AG20443 (cell line): ENCODE results near the gene ZNF549.
A peak's percentile ranks its signal among the peaks of the same experiment; 100 is the strongest.

Source experiments
- DNase-seq: peaks from one replicate; pipeline ENCODE4 v3.0.0; 2012; ENCODE audit warnings: low spot score, mixed read lengths

Gene ZNF549

DNA sequence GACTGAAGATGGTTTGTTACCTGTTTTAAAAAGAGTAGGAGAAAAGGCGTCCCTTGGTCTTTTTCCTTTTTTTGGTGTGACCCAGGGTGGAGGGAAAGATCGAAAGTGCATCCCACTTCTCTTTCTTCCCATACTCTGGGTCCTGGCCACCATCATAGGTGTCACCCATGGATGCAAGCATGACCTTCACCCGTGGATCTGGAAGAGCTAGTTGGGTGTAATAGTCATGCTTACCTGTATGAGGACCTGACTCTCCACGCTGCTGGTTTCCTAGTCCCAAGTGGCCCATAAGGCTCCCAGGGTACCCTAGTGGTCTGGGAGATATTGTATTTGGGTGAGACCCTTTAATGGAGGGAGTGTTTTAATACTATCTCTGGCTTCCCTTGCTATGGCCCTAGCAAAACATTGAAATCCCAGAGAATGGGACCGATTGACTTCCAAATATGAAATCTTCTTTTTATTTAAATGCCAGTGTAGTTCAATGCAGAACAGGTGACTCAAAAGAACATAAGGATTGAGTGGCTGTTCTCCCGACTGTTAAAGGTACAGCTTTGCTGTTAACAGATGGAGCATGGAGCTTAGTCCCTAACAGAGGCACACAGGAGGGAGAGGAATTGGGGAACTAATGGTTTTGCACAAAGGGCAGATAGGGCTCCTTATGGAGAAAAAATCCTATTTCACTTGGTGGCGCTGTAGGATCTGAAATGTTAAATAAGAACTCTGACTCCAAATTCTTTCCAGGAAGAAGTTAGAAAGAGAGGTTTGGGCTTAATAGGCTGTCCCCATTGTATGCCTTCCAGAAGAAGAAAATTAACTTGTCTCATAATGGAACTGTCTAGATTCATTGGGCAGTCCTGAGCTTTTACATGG is 39.5 kb downstream of the ZNF549 start:
- no peak for DNase-seq

- DNase-seq: no peak
These were observed 43.6 kb downstream of the ZNF549 start for GRCh38 chr19:57570707-57571106.

DNA sequence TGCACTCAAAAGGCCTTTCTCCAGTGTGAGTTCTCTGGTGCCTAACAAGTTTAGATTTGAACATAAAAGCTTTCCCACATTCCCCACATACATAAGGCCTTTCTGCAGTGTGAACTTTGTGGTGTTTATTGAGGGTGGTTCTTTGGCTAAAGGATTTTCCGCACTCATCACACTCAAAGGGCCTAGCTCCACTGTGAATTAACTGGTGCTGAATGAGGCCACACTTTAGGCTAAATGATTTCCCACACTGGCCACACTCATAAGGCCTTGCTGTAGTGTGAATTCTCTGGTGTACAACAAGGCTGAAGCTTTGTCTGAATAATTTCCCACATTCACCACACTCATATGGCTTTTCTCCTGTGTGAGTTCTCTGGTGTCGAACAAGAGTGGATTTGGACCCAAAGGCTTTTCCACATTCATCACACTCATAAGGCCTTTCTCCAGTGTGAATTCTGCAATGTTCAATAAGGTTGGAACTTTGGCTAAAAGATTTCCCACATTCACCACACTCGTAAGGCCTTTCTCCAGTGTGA is 45.3 kb downstream of the ZNF549 start:
- no peak for DNase-seq

DNA sequence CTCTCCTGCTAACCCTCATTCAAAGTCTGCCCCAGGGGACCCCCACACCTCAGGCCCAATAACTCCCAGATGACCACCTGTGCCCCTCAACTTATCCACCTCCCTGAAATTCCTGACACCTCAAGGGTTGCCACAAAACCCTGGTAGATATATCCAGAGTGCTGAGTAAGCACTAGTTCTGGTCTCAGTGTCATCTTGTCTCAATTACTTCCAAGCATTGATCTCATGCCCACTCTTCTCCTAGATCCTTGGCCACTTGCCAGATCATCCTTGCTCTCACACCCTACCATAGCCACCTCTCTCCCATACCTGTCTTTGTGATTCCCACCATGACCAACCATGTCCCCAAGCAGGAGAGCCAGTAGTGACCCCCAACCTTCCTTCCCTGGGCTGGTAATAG is 49.5 kb downstream of the ZNF549 start:
- no peak for DNase-seq

GRCh38 chr19:57578487-57579205 is 51.5 kb downstream of the ZNF549 start, which contains the start of gene ZNF416:
Gene ZNF416 (minus strand): TSS chr19:57578911. CDS start chr19:57578704, 207 bp downstream.
- peak; percentile 98 for DNase-seq

DNA sequence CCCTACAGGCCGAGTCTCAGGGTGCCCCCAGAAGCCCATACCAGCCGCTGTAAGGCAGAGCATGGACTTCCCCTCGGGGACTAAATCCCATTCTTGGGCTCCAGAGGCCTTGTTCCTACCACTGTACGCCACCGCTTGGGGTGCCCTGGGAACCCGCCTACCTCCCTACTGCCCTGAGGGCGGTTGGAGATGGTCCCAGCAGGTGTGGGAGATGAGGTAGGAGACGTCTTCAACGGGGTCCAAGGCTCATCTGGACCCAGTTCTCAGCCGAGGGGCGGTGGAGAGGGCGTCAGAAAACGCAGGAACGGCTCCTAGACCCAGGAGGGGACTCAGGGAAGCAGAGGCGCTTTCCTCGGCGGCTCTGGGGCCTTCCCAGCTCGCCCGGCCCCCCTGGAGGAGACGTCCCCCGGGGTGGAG is 56.0 kb downstream of the ZNF549 start:
- DNase-seq: no peak

- DNase-seq: peak; percentile 96
These were observed 56.6 kb downstream of the ZNF549 start, which contains the start of gene ZIK1 for GRCh38 chr19:57583521-57584416. Gene ZIK1 (plus strand): TSS chr19:57584145. CDS start chr19:57584357, 212 bp downstream.

DNA sequence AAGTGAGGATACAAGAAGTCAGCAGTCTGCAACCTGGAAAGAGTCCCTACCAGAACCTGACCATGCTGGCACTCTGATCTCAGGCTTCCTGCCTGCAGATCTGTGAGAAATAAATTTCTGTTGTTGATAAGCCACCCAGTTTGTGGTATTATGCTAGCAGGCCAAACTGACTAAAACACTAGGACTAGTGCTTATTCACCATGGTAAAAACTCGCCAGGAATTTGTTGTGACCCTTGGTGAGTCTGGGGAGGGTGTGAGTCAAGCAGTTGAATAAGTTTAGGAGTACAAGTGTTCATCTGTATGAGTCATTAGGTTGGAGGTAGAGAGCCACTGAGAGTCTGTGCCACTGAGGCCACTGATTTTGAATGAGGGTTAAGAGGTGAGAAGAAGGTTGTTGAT is 60.4 kb downstream of the ZNF549 start:
- peak; percentile 57 for DNase-seq

DNA sequence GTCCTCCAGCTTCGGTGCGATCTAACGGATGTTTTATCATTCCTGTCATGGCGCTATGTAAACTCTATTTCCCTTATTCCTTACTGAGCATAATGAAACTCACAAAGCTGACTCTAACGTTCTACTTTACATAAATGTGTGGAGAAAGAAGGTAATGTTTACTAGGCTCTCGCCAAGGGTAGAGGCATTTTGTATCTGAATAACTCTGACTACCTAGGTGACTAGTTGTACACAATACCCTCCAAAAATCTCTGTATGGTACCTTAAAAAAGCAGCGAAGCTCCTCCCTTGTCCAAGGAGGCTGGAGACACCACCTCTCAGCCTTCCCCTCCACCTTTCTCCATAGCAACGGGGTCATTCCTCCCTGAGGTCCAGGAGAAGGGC is 72.2 kb downstream of the ZNF549 start:
- no peak for DNase-seq

DNA sequence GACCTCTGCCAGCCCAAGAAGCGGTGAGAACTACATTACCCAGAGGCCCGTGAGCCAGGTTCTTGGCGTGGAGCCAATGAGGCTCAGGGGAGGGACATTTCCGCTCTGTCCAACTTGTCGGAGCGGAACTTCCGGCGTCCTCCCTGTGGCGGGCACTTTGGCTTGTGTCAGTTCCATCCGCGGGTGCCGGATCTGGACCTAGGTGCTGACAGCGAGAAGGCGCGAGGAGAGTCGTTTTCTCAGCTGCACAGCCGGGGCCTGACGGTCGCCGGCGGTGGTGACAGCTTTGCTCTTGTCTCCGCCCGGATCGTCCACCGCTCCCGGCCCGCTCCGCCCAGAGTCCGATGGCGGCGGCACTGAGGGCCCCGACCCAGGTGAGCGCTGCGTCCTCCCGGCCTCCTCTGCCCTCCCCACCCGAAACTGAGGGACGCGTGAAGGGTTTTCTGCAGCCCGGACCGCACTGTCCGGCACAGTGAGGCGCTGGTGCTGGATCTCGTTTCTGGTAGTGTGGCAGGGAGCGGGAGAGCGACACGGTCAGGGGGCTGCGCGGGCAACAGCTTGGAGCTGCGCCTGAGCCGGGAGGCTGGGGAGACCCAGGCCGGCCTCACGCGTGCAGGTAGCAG is 72.7 kb downstream of the ZNF549 start, which contains the start of gene ZNF530:
ZNF530 (plus strand) TSS at position 125 of the 623 bp plus-strand sequence. CDS start 4,461 bp downstream, outside the sequence.
- DNase-seq: peak; percentile 96

DNA sequence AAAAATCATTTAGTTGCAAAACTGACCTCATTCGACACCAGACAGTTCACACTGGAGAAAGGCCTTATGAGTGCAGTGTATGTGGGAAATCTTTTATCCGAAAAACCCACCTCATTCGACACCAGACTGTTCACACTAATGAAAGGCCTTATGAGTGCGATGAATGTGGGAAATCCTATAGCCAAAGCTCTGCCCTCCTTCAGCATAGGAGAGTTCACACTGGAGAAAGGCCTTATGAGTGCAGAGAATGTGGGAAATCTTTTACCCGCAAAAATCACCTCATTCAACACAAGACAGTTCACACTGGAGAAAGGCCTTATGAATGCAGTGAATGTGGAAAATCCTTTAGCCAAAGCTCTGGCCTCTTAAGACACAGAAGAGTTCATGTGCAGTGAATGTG is 79.8 kb downstream of the ZNF549 start:
- no peak for DNase-seq
